D721Med (cell line): ENCODE results near the gene DGUOK.

Source experiments
- DNase-seq: peaks from one replicate; pipeline ENCODE4 v3.0.0; 2011; ENCODE audit warnings: low spot score; ENCODE audit not compliant: insufficient read length
- FAIRE-seq: peaks from 2 replicates; lab custom pipeline; 2011; peaks lifted over from hg19 to GRCh38; lab: Jason Lieb, UNC
- TF ChIP-seq, protein P1 (sequence below): IDR thresholded peaks from 2 replicates; pipeline ENCODE4 v1.5.1; 2012; ENCODE audit warnings: mild to moderate bottlenecking, control low read depth; ENCODE audit not compliant: insufficient read depth; ENCODE audit errors: missing control alignments

Gene DGUOK

DNA sequence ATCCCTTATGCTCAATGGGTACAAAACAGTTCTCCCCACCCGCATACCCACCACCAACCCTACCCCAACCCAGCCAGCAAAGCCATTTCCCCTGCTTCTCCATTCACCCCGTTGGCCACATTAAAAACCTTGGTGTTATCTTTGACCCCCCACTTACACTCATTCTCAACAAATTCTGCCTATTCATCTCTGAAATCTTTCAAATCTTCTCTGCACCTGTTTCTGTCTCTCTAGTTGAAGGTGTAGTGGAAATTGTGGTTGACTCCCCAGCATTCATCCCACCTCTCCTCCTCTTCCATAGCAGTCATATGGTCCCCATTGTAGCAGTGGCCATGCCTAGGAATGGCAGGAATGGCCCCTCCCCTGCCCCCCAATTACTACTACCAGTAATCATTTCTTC, 37.5 kb downstream of the DGUOK start:
- DNase-seq (no peak), FAIRE-seq (no peak)
- TF ChIP-seq, protein P1, sequence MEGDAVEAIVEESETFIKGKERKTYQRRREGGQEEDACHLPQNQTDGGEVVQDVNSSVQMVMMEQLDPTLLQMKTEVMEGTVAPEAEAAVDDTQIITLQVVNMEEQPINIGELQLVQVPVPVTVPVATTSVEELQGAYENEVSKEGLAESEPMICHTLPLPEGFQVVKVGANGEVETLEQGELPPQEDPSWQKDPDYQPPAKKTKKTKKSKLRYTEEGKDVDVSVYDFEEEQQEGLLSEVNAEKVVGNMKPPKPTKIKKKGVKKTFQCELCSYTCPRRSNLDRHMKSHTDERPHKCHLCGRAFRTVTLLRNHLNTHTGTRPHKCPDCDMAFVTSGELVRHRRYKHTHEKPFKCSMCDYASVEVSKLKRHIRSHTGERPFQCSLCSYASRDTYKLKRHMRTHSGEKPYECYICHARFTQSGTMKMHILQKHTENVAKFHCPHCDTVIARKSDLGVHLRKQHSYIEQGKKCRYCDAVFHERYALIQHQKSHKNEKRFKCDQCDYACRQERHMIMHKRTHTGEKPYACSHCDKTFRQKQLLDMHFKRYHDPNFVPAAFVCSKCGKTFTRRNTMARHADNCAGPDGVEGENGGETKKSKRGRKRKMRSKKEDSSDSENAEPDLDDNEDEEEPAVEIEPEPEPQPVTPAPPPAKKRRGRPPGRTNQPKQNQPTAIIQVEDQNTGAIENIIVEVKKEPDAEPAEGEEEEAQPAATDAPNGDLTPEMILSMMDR, result no peak

DNA sequence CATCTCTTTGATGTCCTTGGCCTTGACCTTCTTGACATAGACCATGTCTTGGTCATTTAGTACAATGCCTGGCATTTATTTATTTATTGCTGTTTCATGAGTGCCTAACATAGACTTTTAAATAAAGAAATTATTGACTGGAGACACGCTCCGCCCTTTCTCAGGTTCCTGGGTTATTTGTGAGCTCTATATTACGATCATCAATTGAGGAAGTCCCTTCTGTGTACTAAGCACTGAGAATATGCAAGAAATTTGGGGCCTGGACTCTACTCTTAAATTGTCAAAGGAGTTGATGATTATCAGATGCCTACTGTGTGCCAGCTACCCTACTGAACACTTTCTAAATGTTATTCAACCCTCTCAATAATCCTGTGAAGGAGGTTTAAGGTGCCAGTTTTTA, 38.4 kb downstream of the DGUOK start:
- TF ChIP-seq, protein P1, result no peak
- FAIRE-seq, result no peak
- no peak for DNase-seq

DNA sequence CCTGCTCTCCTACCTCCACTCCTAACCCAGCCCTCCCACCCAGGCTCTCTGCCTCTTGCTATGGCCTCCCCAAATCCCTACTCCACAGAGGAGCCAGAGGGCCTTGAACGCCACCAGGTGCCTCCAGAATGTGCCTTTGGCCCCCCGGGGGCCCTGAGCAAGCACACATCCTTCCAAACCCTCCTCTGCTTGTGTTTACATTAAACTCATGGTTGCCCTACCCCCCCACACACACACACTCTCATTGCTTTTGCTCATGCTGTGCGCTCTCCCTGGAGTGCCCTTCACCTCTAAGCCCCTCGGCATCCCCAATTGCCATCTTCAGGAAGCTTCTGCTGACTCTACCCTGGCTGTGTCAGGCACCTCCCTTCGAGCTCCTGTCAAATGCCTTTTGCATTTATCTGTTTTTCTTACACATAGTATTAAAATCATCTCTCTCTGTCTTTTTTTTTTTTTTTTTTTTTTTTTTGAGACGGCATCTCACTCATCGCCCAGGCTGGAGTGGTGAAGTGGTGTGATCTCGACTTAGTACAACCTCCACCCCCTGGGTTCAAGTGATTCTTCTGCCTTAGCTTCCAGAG, 41.8 kb downstream of the DGUOK start:
- TF ChIP-seq, protein P1, result no peak
- no peak for DNase-seq
- no peak for FAIRE-seq

- FAIRE-seq, result no peak
- DNase-seq, result no peak
Measured at GRCh38 chr2:73969356-73969755, 42.7 kb downstream of the DGUOK start.

GRCh38 chr2:73970141-73970803, 43.6 kb downstream of the DGUOK start:
- TF ChIP-seq, protein P1, result no peak
- DNase-seq, result no peak
- FAIRE-seq, result no peak

More at GRCh38 chr2:73969356-73969755, 42.7 kb downstream of the DGUOK start:
- TF ChIP-seq, protein P1, result no peak

DNA sequence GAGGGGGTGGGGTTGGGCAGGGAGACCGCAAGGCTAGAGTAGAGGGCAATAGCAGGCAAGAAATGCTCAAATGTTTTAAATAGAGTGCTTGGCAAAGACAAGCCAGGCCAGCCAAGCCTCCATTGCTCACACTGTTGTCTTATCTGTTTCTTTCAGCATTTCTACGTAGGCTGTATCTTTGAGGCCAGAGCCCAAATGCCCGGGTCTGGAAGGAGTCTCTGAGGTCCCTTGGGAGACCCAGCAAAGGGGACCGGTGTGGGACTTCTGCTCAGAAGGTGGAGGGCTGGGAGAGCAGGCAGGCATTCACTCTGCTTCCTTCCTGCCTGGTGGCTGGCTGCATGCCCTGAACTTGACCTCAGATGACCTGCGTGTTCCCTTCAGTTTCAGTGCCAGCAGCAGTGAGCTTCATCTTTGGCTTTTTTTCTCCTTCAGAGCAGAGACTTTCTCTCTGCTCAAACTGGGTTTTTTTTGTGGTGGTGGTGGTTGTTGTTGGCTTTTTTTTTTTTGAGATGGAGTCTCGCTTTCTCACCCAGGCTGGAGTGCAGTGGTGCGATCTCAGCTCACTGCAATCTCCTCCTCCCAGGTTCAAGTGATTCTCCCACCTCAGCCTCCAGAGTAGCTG, 44.3 kb downstream of the DGUOK start:
- DNase-seq (no peak), FAIRE-seq (no peak)
- TF ChIP-seq, protein P1, result no peak

DNA sequence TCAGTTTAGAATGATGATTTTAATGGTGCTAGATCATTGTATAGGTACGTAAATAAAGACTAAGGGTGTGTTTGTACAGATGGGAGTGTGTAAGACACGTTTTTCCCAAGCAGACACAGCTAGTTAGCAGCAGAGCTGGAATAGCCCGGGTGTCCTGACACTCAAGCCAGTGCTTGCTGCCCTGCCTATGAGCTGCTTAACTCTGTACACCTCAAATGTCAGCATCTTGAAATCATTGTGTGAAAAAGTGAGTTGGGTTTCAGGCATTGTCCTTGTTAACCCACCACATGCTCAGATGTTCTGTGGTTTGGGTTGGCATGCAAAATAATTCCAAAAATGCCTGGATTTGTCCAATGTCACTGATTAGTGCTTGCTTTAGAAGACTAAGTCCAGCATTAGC, 45.0 kb downstream of the DGUOK start:
- TF ChIP-seq, protein P1, result no peak
- FAIRE-seq (no peak), DNase-seq (no peak)
